NCI-H2196 (cell line): Measurements from ENCODE around the gene TBC1D22A.

Source experiments
- DNase-seq: peaks from one replicate; lab custom pipeline; 2025; ENCODE audit not compliant: unreplicated experiment; lab: John Stamatoyannopoulos, UW

TBC1D22A gene

DNA sequence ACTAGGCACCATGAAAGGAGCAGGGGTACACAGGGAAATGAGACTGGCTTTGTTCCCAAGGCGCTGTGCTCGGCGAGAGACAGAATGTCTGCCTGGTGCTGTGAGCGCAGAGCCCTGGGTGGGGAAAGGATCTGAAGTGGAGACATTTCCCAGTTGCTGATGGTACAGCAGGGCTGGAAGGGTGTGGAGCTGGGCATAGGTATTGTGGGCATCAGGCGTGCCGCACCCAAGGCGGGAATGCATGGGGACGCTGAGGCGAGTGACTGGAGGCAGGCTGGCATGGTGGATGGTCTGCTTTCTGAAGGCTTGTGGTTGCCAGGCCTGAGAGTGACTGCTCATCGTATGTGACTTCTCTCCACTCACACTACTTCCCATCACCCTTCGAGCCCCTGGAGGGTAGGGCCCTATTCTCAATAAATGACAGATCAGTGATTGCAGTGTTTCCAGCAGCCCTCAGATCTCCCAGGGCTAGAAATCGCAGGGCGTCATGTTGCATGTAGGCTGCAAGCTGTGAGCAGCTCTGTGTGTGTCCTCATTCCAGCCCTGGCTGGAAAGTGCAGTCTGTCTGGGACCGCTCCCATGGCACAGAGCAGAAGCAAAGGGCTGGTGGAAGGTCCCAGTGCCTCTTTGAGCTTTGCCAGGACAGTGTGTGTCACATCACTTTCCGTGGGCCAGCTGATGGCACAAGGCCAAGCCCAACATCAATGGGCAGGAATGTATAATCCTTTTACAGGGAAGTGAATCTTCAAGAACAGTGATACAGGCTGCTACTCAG, 67.7 kb downstream of the TBC1D22A start:
- DNase-seq = peak; percentile 10

- no peak for DNase-seq
These were observed 68.4 kb downstream of the TBC1D22A start for GRCh38 chr22:46830841-46831240.

GRCh38 chr22:46833228-46833627, 70.8 kb downstream of the TBC1D22A start:
- DNase-seq = peak; percentile 9

DNA sequence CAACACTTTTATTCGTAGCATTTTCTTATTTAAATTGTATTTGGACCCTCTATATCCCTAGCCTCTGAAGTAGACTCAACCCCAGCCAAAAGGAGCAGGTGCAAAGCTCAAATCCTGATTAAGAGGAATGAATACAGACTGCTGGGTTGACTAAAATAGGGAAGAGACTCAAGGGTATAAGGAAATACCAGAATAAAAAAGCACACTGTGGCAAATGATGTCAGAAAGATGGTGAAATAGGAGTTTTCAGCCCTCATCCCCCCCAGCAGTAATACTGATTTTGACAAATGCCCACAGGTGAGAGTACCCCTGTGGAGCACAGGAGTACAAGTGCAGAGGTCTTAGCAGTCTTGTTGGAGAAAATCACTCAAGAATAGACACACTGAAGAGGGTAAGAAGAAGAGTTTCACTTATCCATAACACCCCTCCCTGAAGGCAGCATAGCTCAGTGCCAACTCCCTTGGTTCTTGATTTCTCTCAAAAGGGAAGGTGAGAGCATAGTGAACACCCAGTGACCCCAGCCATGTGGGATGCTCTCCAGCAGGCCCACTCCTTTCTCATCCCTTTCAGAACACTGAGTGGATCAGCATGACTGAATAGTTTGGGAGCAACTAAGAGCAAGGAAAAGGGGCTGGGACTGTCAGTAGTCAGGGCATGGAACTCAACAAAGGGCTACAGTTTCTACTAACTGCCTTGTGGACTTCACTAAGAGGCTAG, 71.7 kb downstream of the TBC1D22A start:
- DNase-seq = no peak

DNA sequence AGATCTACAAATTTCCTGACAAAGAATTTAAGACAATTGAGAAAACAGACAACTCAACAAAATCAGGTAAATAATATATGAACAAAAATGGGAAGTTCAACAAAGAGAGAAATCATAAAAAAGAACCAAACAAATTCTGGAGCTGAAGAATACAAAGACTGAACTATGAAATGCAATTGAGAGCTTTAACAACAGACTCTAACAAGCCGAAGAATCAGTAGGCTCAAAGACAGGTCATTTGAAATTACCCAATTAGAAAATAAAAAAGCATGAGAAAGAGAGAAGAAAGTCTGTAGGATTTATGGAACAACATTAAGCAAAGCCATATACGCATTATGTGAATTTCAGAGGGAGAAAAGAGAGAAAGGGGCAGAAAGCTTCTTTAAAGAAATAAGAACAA, 72.8 kb downstream of the TBC1D22A start:
- no peak for DNase-seq

- DNase-seq = no peak
These were observed 73.2 kb downstream of the TBC1D22A start for GRCh38 chr22:46835693-46836092.

GRCh38 chr22:46841522-46841921, 79.1 kb downstream of the TBC1D22A start:
- no peak for DNase-seq

- peak; percentile 18 for DNase-seq
These were observed 80.2 kb downstream of the TBC1D22A start for GRCh38 chr22:46842606-46843005.

- DNase-seq = no peak
These were observed 81.4 kb downstream of the TBC1D22A start for GRCh38 chr22:46843821-46844255.

GRCh38 chr22:46844606-46845210, 82.3 kb downstream of the TBC1D22A start:
- DNase-seq = no peak

- DNase-seq = no peak
These were observed 83.1 kb downstream of the TBC1D22A start for GRCh38 chr22:46845296-46846149.

- no peak for DNase-seq
These were observed 83.8 kb downstream of the TBC1D22A start for GRCh38 chr22:46846150-46846831.

GRCh38 chr22:46846832-46847355, 84.4 kb downstream of the TBC1D22A start:
- no peak for DNase-seq

DNA sequence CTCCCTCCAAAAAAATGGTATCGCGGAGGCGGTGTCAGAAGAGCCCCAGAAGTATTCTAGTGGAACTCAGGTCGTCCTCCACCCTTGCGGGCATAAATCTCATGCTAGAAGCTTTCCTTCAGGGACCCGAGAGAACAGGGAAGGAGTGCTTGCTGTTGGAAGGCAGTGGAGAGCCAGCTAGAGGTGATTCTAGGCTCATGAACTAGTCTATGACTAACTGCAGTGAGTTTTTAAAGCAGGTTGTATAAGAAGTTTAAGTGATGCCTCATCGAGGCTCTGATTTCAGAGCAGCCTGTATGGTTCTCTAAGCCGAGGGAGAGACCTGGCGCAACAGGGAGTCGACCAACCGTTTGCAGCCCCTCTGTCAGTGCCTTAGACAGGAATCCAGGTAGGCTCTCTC, 85.7 kb downstream of the TBC1D22A start:
- no peak for DNase-seq

GRCh38 chr22:46849101-46849500, 86.7 kb downstream of the TBC1D22A start:
- DNase-seq = no peak

- DNase-seq = no peak
These were observed 87.5 kb downstream of the TBC1D22A start for GRCh38 chr22:46849951-46850350.

GRCh38 chr22:46851311-46851710, 88.9 kb downstream of the TBC1D22A start:
- DNase-seq = no peak

DNA sequence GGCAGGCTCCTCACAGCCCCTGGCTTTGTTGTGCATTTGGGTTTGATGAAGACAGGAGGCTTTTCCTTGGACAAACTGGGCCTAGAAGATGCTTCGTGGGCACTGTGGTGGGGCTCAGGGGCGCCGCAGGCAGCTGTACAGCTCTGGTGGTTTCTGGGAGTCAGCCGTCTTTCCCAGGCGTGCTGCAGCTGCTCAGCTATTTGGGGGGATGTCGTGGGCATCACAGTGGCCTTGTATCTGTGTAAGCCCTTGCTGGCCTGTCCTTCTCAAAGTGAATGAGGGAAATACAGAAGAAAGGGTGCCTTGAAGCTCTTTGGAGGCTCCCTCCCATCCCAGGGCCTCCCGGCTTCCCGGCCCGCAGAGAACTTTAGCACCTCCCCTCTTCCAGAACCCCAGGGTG, 89.5 kb downstream of the TBC1D22A start:
- no peak for DNase-seq

GRCh38 chr22:46852771-46853170, 90.3 kb downstream of the TBC1D22A start:
- no peak for DNase-seq

DNA sequence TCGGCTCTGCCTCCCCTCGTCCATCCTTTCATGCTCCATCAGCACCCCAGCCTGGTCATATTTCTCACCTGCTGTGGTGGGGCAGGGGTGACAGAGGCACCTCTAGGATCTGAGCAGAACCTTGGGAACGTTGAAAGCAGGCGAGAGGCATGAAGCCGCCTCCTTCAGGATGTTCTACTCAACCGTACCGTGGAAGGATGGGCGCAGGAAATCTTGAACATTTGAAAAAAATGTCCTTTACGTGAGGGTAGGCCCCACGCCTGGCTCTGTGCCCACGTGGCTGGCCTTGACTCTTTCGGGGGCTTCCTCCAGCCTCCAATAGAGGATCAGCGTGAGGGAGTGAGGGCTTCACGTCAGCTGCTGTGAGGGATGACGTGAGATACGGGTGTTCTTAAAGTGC, 90.7 kb downstream of the TBC1D22A start:
- no peak for DNase-seq
